C4-2B (cell line): Measurements from ENCODE around the gene SERPIND1.

Experiments used
- CTCF ChIP-seq: fragments of 450-650 bp; conservative IDR thresholded peaks from 2 replicates; pipeline ENCODE4 v1.5.1; 2017; ENCODE audit warnings: mild to moderate bottlenecking
- ZFX ChIP-seq: fragments of 450-650 bp; IDR thresholded peaks from 2 replicates; pipeline ENCODE4 v1.6.1; 2017

DNA sequence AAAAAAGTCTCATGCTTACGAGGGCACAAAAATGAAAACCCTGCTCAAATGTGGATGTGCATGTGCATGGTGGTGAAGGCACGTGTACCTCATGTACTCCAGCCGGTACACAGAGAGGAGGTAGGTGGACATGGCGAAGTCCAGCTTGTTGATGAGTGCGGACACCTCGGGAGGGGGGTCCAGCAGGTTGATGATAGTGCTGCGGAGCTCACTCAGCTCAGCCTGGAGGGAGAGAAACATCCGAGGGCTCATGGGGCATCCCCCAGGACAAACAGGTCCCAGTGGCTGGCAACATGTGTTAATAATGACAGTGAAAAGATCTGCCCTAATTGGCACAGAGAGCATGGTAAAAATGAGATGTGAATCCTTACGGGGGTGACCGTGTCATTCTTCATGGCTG, 9.2 kb upstream of the SERPIND1 start:
- TF ChIP-seq CTCF (no peak), ZFX (no peak)
